Osteocyte (in vitro differentiated cells): ENCODE results near the gene BCL2. TPM values are rescaled to one million over a fixed set of nuclear protein-coding genes. Genes with fewer than 3 reads are reported as not detected.

Experiments
- DNase-seq: peaks from one replicate; pipeline ENCODE4 v3.0.0; 2021; ENCODE audit warnings: mixed read lengths; ENCODE audit not compliant: unreplicated experiment; ENCODE audit errors: extremely low spot score
- H3K27ac Mint-ChIP-seq: one replicate; pipeline ENCODE4 v1.8.0; 2021; ENCODE audit warnings: mild to moderate bottlenecking, mixed read lengths; ENCODE audit not compliant: unreplicated experiment
- H3K27me3 Mint-ChIP-seq: one replicate; pipeline ENCODE4 v1.8.0; 2021; ENCODE audit warnings: mixed read lengths; ENCODE audit not compliant: unreplicated experiment
- H3K36me3 Mint-ChIP-seq: one replicate; pipeline ENCODE4 v1.8.0; 2021; ENCODE audit warnings: mixed read lengths; ENCODE audit not compliant: unreplicated experiment
- H3K4me1 Mint-ChIP-seq: one replicate; pipeline ENCODE4 v1.8.0; 2021; ENCODE audit warnings: mixed read lengths; ENCODE audit not compliant: unreplicated experiment
- H3K4me3 Mint-ChIP-seq: one replicate; pipeline ENCODE4 v1.8.0; 2021; ENCODE audit warnings: mild to moderate bottlenecking, moderate library complexity, mixed read lengths; ENCODE audit not compliant: unreplicated experiment
- H3K9me3 Mint-ChIP-seq: one replicate; pipeline ENCODE4 v1.8.0; 2021; ENCODE audit warnings: mixed read lengths; ENCODE audit not compliant: unreplicated experiment
- CTCF ChIP-seq: fragments of 200-600 bp; sonication (generic); IDR thresholded peaks from 2 replicates; pipeline ENCODE4 v1.5.0; 2021; ENCODE audit warnings: antibody characterized with exemption, mild to moderate bottlenecking, moderate library complexity
- total RNA-seq: library from RNA; stranded (reverse); gene quantifications from 2 replicates; pipeline ENCODE4 v1.2.1, GENCODE V29; 2021

BCL2 gene
- total RNA-seq, 1 donor from 2014 or later: 3.2 TPM

GRCh38 chr18:63173983-63174382 lies 145.6 kb downstream of the BCL2 start:
- no peak overlapping the region for H3K4me3 Mint-ChIP-seq
- no peak for TF ChIP-seq CTCF
- H3K36me3 Mint-ChIP-seq: no peaks in the 10 kb centered on the region

GRCh38 chr18:63169853-63170252 lies 149.7 kb downstream of the BCL2 start:
- Mint-ChIP-seq H3K9me3 (peaks cover under 1% of the 10 kb centered on the region), H3K36me3 (no peaks in the 10 kb centered on the region), H3K27ac (no peak overlapping the region), H3K4me1 (no peaks in the 10 kb centered on the region), H3K27me3 (no peaks in the 10 kb centered on the region), H3K4me3 (no peak overlapping the region)
- no peak for DNase-seq
- TF ChIP-seq CTCF: no peak

More at GRCh38 chr18:63173983-63174382, 145.6 kb downstream of the BCL2 start:
- no peak overlapping the region for H3K27ac Mint-ChIP-seq
- no peak for DNase-seq
- peaks cover 9% of the 10 kb centered on the region for H3K4me1 Mint-ChIP-seq
- peaks cover 4% of the 10 kb centered on the region for H3K9me3 Mint-ChIP-seq
- H3K27me3 Mint-ChIP-seq: no peaks in the 10 kb centered on the region

- H3K36me3 Mint-ChIP-seq: no peaks in the 10 kb centered on the region
- H3K4me3 Mint-ChIP-seq: no peak overlapping the region
- H3K4me1 Mint-ChIP-seq: no peaks in the 10 kb centered on the region
- no peak for TF ChIP-seq CTCF
- H3K27ac Mint-ChIP-seq: no peak overlapping the region
- H3K27me3 Mint-ChIP-seq: peaks cover 2% of the 10 kb centered on the region
- no peak for DNase-seq
- H3K9me3 Mint-ChIP-seq: no peaks in the 10 kb centered on the region
Observed at GRCh38 chr18:63168287-63168686, 151.3 kb downstream of the BCL2 start.

GRCh38 chr18:63166142-63166541 lies 153.4 kb downstream of the BCL2 start:
- Mint-ChIP-seq H3K4me3 (no peak overlapping the region), H3K4me1 (peaks cover 14% of the 10 kb centered on the region), H3K27me3 (peaks cover 2% of the 10 kb centered on the region), H3K9me3 (no peaks in the 10 kb centered on the region), H3K36me3 (no peaks in the 10 kb centered on the region), H3K27ac (no peak overlapping the region)
- no peak for DNase-seq
- no peak for TF ChIP-seq CTCF

GRCh38 chr18:63164396-63164795 lies 155.2 kb downstream of the BCL2 start:
- no peak overlapping the region for H3K27ac Mint-ChIP-seq
- no peak overlapping the region for H3K4me3 Mint-ChIP-seq
- no peaks in the 10 kb centered on the region for H3K36me3 Mint-ChIP-seq
- TF ChIP-seq CTCF: no peak
- H3K9me3 Mint-ChIP-seq: no peaks in the 10 kb centered on the region
- DNase-seq: no peak
- H3K4me1 Mint-ChIP-seq: peaks cover 27% of the 10 kb centered on the region
- H3K27me3 Mint-ChIP-seq: peaks cover 2% of the 10 kb centered on the region
